Mesodermal cell (in vitro differentiated cells): ENCODE results near the gene HSPA1B. TPM values are rescaled to one million over a fixed set of nuclear protein-coding genes. Genes with fewer than 3 reads are reported as not detected.

Source experiments
- H3K27ac ChIP-seq: 2 replicates; pipeline ENCODE4 v1.7.0; 2013; ENCODE audit warnings: mild to moderate bottlenecking, low read depth, low read length, moderate library complexity; ENCODE audit not compliant: severe bottlenecking
- H3K36me3 ChIP-seq: 2 replicates; pipeline ENCODE4 v1.7.1; 2013; ENCODE audit warnings: mild to moderate bottlenecking, low read length, moderate library complexity; ENCODE audit not compliant: control insufficient read depth, insufficient read depth
- H3K4me1 ChIP-seq: one replicate; pipeline ENCODE4 v1.7.1; 2013; ENCODE audit warnings: mild to moderate bottlenecking, low read length; ENCODE audit not compliant: insufficient read depth, control insufficient read depth, poor library complexity, severe bottlenecking
- H3K4me3 ChIP-seq: 2 replicates; pipeline ENCODE4 v1.7.0; 2013; ENCODE audit warnings: low read length, control low read depth, mild to moderate bottlenecking; ENCODE audit not compliant: insufficient read depth, poor library complexity, severe bottlenecking; ENCODE audit errors: extremely low read depth
- H3K9me3 ChIP-seq: 2 replicates; pipeline ENCODE4 v1.7.1; 2013; ENCODE audit warnings: mild to moderate bottlenecking, low read length, moderate library complexity; ENCODE audit not compliant: control insufficient read depth
- WGBS, 2 experiments: methylation state at CpG; one replicate each; pipeline ENCODE4 v1.1.5; 2013; ENCODE audit warnings: missing lambda C conversion rate in 2 of 2; ENCODE audit not compliant: insufficient coverage in 2 of 2; 5-methylcytosine and 5-hydroxymethylcytosine counted together
- polyA plus RNA-seq, 2 experiments: library from polyadenylated mRNA; stranded (reverse); fragments of 50-300 nt; gene quantifications; one replicate each; pipeline ENCODE4 v1.2.3, GENCODE V29; 2013

HSPA1B gene
- 42.1 TPM for polyA plus RNA-seq (2013, experiment 1 of 2)
- polyA plus RNA-seq (2013, experiment 2 of 2) = 32.1 TPM

- 0% methylated on average over 40 of the region's 56 CpGs for WGBS, 2 experiments
- no peaks in the 10 kb centered on the region for H3K36me3 ChIP-seq
- H3K4me1 ChIP-seq = peaks cover 10% of the 10 kb centered on the region
- peak within 1 kb of the TSS; percentile 53 for H3K4me3 ChIP-seq
- peak within 1 kb of the TSS; percentile 94 for H3K27ac ChIP-seq
- no peaks in the 10 kb centered on the region for H3K9me3 ChIP-seq
Measured at GRCh38 chr6:31827286-31828079, at the start of gene HSPA1B. Gene HSPA1B, plus strand, starts transcription at chr6:31827738. Its CDS starts 213 bp downstream, at chr6:31827951.

GRCh38 chr6:31778193-31778592 is 49.3 kb upstream of the HSPA1B start:
- 100% methylated on average over 4 of the region's 5 CpGs for WGBS, 2 experiments
- H3K4me3 ChIP-seq = no peak overlapping the region
- H3K36me3 ChIP-seq = peaks cover 48% of the 10 kb centered on the region
- H3K27ac ChIP-seq = no peak overlapping the region
- no peaks in the 10 kb centered on the region for H3K9me3 ChIP-seq
- H3K4me1 ChIP-seq = peaks cover 12% of the 10 kb centered on the region

- Histone ChIP-seq H3K27ac (no peak overlapping the region), H3K4me3 (no peak overlapping the region), H3K9me3 (no peaks in the 10 kb centered on the region), H3K36me3 (peaks cover 55% of the 10 kb centered on the region), H3K4me1 (peaks cover 12% of the 10 kb centered on the region)
- 94 to 96% methylated on average over 29 to 32 of the region's 43 CpGs for WGBS, 2 experiments
Measured at GRCh38 chr6:31778999-31779885, 48.3 kb upstream of the HSPA1B start.

GRCh38 chr6:31779908-31780307 is 47.6 kb upstream of the HSPA1B start:
- no peak overlapping the region for H3K4me3 ChIP-seq
- no peaks in the 10 kb centered on the region for H3K9me3 ChIP-seq
- peaks cover 62% of the 10 kb centered on the region for H3K36me3 ChIP-seq
- no peak overlapping the region for H3K27ac ChIP-seq
- 94 to 97% methylated on average over 8 to 10 of the region's 10 CpGs for WGBS, 2 experiments
- H3K4me1 ChIP-seq = peaks cover 12% of the 10 kb centered on the region

GRCh38 chr6:31780507-31781243 is 46.9 kb upstream of the HSPA1B start:
- H3K9me3 ChIP-seq = no peaks in the 10 kb centered on the region
- H3K27ac ChIP-seq = no peak overlapping the region
- peaks cover 12% of the 10 kb centered on the region for H3K4me1 ChIP-seq
- H3K4me3 ChIP-seq = no peak overlapping the region
- WGBS, 2 experiments = 93 to 94% methylated on average over 13 to 18 of the region's 20 CpGs
- peaks cover 69% of the 10 kb centered on the region for H3K36me3 ChIP-seq

- peaks cover 11% of the 10 kb centered on the region for H3K4me1 ChIP-seq
- no peaks in the 10 kb centered on the region for H3K9me3 ChIP-seq
- peaks cover 76% of the 10 kb centered on the region for H3K36me3 ChIP-seq
- no peak overlapping the region for H3K4me3 ChIP-seq
- no peak overlapping the region for H3K27ac ChIP-seq
- WGBS, 2 experiments = 93 to 97% methylated on average over 15 to 17 of the region's 23 CpGs
Measured at GRCh38 chr6:31781244-31782125, 46.1 kb upstream of the HSPA1B start.

- Histone ChIP-seq H3K27ac (no peak overlapping the region), H3K36me3 (peaks cover 84% of the 10 kb centered on the region), H3K4me1 (peaks cover 3% of the 10 kb centered on the region), H3K4me3 (no peak overlapping the region), H3K9me3 (no peaks in the 10 kb centered on the region)
- WGBS, 2 experiments = 95 to 96% methylated on average over 32 of the region's 32 CpGs
Measured at GRCh38 chr6:31782126-31782855, 45.2 kb upstream of the HSPA1B start.

GRCh38 chr6:31784098-31784925 is 43.2 kb upstream of the HSPA1B start:
- Histone ChIP-seq H3K4me3 (no peak overlapping the region), H3K36me3 (peaks cover 86% of the 10 kb centered on the region), H3K9me3 (no peaks in the 10 kb centered on the region), H3K4me1 (no peaks in the 10 kb centered on the region), H3K27ac (no peak overlapping the region)
- 92 to 93% methylated on average over 11 to 12 of the region's 15 CpGs for WGBS, 2 experiments

GRCh38 chr6:31785475-31785874 is 42.1 kb upstream of the HSPA1B start:
- Histone ChIP-seq H3K27ac (no peak overlapping the region), H3K4me1 (no peaks in the 10 kb centered on the region), H3K9me3 (no peaks in the 10 kb centered on the region), H3K36me3 (peaks cover 88% of the 10 kb centered on the region), H3K4me3 (no peak overlapping the region)
- WGBS, 2 experiments = 88 to 98% methylated on average over 6 to 8 of the region's 11 CpGs
